Esophagus muscularis mucosa (tissue), 4 donors: ENCODE data around the gene GJA1. TPM values are rescaled to one million over a fixed set of nuclear protein-coding genes. Genes with fewer than 3 reads are reported as not detected.

Experiments
- DNase-seq: peaks from one replicate; pipeline ENCODE4 v3.0.0-alpha.2; 2017; ENCODE audit errors: extremely low spot score
- H3K27ac ChIP-seq, 4 donors: fragments of 200-600 bp; sonication (generic); replicated peaks in 1 of 4; 1 replicate in 3 of 4; 2 replicates in 1 of 4; pipeline ENCODE4 v1.5.1; 2016 to 2019; ENCODE audit warnings: mild to moderate bottlenecking in 1 of 4
- H3K27me3 ChIP-seq, 4 donors: fragments of 200-600 bp; sonication (generic); one replicate each; pipeline versions ENCODE4 v1.5.1 to v1.6.0; 2016 to 2019
- H3K36me3 ChIP-seq, 4 donors: fragments of 200-600 bp; sonication (generic); one replicate each; pipeline ENCODE4 v1.5.1; 2016 to 2019
- H3K4me1 ChIP-seq, 4 donors: fragments of 200-600 bp; sonication (generic); one replicate each; pipeline ENCODE4 v1.5.1; 2016 to 2019
- H3K4me3 ChIP-seq, 4 donors: fragments of 200-600 bp; sonication (generic); 1 replicate in 2 of 4; 2 replicates in 2 of 4; pipeline ENCODE4 v1.5.1; 2016 to 2019; ENCODE audit warnings: mild to moderate bottlenecking in 4 of 4, moderate library complexity in 1 of 4
- H3K9me3 ChIP-seq, 4 donors: fragments of 200-600 bp; sonication (generic); 1 replicate in 3 of 4; 2 replicates in 1 of 4; pipeline ENCODE4 v1.5.1; 2016 to 2019
- CTCF ChIP-seq, 3 experiments: fragments of 200-600 bp in 2 of 3; fragments of 450-650 bp in 1 of 3; sonication (generic) in 2 of 3; IDR thresholded peaks; one replicate each; pipeline ENCODE4 v1.5.1; 2017 to 2019; ENCODE audit warnings: antibody characterized with exemption in 3 of 3, mild to moderate bottlenecking in 2 of 3, moderate library complexity in 1 of 3
- POLR2A ChIP-seq: fragments of 450-650 bp; IDR thresholded peaks from one replicate; pipeline ENCODE4 v1.6.1; 2017; ENCODE audit warnings: antibody characterized with exemption, moderate library complexity, mild to moderate bottlenecking, low read depth
- POLR2AphosphoS5 ChIP-seq, 2 donors: sonication (generic); formaldehyde crosslinking; IDR thresholded peaks; one replicate each; pipeline ENCODE4 v1.6.1; 2017; ENCODE audit warnings: antibody characterized with exemption in 2 of 2
- WGBS: methylation state at CpG from one replicate; pipeline ENCODE4 v1.1.5; 2018; 5-methylcytosine and 5-hydroxymethylcytosine counted together
- intact Hi-C: fragments of 100-400 bp; cut with DNase I; formaldehyde crosslinking; loops from one replicate; pipeline ENCODE4 v1.15.1; 2023
- small RNA-seq, 3 donors: library from RNA; depleted of rRNA; stranded (forward); fragments of <200 nt; gene quantifications; one replicate each; pipeline ENCODE3, GENCODE V24; 2016
- total RNA-seq, 4 donors: library from RNA; depleted of rRNA; stranded (reverse); fragments of >200 nt; gene quantifications; one replicate each; pipeline versions ENCODE4 v1.1.0 to v1.2.1, GENCODE V29; 2016

Gene GJA1
- total RNA-seq, 4 donors from 2014 or later = 240 to 502 (median 375) TPM

- WGBS = 38% methylated on average over 5 of the region's 5 CpGs
Measured at GRCh38 chr6:121497970-121498375, 62.5 kb downstream of the GJA1 start.

GRCh38 chr6:121498481-121499276 is 63.2 kb downstream of the GJA1 start:
- no peak for DNase-seq
- H3K27ac ChIP-seq = peak overlapping the region; percentile 80 to 84 (median 82)
- TF ChIP-seq POLR2AphosphoS5 (IDR thresholded peaks at IDR 0.05) (peak in 1 of 2 donors; percentile 23), POLR2A (no peak)

More at GRCh38 chr6:121497970-121498375, 62.5 kb downstream of the GJA1 start:
- Histone ChIP-seq H3K4me3 (peak overlapping the region in 1 of 4 donors; percentile 3), H3K27ac (peak overlapping the region; percentile 80 to 84 (median 82)), H3K27me3 (no peaks in the 10 kb centered on the region), H3K36me3 (no peaks in the 10 kb centered on the region), H3K9me3 (no peaks in the 10 kb centered on the region), H3K4me1 (peaks cover 0 to 23% (median 15%) of the 10 kb centered on the region in 4 donors)
- no peak for TF ChIP-seq CTCF (IDR thresholded peaks at IDR 0.05)
- no peak for TF ChIP-seq POLR2A
- peak; percentile 55 to 56 for TF ChIP-seq POLR2AphosphoS5 (IDR thresholded peaks at IDR 0.05)
- intact Hi-C loops = no loop called here
- DNase-seq = no peak

More at GRCh38 chr6:121498481-121499276, 63.2 kb downstream of the GJA1 start:
- intact Hi-C loops = no loop called here
- no peaks in the 10 kb centered on the region for H3K9me3 ChIP-seq
- H3K4me1 ChIP-seq = peaks cover 0 to 30% (median 19%) of the 10 kb centered on the region in 4 donors
- no peaks in the 10 kb centered on the region for H3K36me3 ChIP-seq
- H3K27me3 ChIP-seq = no peaks in the 10 kb centered on the region
- peak overlapping the region in 1 of 4 donors; percentile 3 for H3K4me3 ChIP-seq
- WGBS = 57% methylated on average over 12 of the region's 12 CpGs

Small RNAs within 50 kb of the gene (small RNA-seq; reads per million reads assigned to genes)
- gene RNU4-35P = 0 reads per million in 3 donors

Other genes starting within 250 kb of the GJA1 start
- gene TBC1D32, start 101.2 kb upstream of the GJA1 start, total RNA-seq = 1 to 10 TPM; 2.2 to 3.3 (median 2.8) TPM